HG03521 (cell line): ENCODE measurements around the gene NOP56.
"Not testable (repeated sequence)": the region's sequence is repeated elsewhere in the genome, so short reads cannot be mapped to it uniquely, and the experiment has no call there.

ENCODE experiments used
- ATAC-seq: cut with Tn5 transposase; IDR thresholded peaks from one replicate; pipeline ENCODE4 v1.9.1; 2021; ENCODE audit warnings: mild to moderate bottlenecking, moderate library complexity; ENCODE audit not compliant: unreplicated experiment

The NOP56 gene

GRCh38 chr20:2682040-2682439, 29.6 kb downstream of the NOP56 start:
- ATAC-seq: not testable (repeated sequence)

- not testable (repeated sequence) for ATAC-seq
Measured at GRCh38 chr20:2684817-2685216, 32.4 kb downstream of the NOP56 start.

GRCh38 chr20:2687514-2687913, 35.1 kb downstream of the NOP56 start:
- no peak for ATAC-seq

DNA sequence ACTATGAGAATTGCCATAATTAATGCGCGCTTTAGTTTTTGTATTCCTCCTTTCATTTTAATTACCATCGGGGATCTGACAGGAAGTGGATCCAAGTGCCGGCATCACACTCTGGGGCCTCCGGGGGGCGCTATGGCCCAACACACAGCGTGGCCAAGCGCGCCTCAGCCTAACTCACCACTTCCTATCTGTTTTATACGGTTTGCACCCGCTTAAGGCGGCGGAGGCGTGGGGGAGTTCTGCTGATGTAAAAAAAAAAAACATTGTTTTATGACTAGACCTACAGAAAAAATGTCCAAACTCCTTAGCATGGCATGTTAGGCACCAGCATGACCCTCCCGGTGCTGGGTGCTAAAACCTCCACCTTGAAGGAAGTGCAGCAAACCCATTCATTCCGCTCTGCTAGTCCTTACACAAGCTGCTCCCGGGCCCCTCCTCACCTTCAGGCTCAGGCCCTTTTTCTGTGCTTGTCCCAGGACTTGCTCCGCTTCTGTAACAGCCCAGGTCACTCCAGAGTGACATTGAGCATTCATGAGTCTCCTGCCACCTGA, 35.7 kb downstream of the NOP56 start:
- no peak for ATAC-seq

GRCh38 chr20:2690213-2690612, 37.8 kb downstream of the NOP56 start:
- no peak for ATAC-seq

GRCh38 chr20:2690718-2691117, 38.3 kb downstream of the NOP56 start:
- no peak for ATAC-seq

- ATAC-seq: no peak
Measured at GRCh38 chr20:2691127-2691526, 38.7 kb downstream of the NOP56 start.

DNA sequence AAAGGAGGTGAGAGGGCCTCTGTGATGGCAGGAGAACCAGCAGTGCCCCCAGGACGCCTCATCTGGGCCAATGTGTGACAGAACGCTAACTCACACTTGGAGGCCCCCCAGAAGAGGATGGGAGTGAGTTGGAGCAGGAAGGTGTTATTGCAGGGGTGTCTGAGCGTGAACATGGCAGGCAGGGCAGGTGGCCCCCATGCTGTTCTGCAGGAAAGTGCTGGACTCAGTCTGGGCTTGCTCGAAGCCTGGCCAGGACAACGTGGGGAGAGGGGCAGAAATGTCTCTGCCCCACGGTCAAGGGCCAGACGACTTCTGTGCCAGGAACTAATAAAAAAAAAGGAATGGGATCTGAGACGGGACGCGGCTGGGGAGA, 39.2 kb downstream of the NOP56 start:
- ATAC-seq: no peak

DNA sequence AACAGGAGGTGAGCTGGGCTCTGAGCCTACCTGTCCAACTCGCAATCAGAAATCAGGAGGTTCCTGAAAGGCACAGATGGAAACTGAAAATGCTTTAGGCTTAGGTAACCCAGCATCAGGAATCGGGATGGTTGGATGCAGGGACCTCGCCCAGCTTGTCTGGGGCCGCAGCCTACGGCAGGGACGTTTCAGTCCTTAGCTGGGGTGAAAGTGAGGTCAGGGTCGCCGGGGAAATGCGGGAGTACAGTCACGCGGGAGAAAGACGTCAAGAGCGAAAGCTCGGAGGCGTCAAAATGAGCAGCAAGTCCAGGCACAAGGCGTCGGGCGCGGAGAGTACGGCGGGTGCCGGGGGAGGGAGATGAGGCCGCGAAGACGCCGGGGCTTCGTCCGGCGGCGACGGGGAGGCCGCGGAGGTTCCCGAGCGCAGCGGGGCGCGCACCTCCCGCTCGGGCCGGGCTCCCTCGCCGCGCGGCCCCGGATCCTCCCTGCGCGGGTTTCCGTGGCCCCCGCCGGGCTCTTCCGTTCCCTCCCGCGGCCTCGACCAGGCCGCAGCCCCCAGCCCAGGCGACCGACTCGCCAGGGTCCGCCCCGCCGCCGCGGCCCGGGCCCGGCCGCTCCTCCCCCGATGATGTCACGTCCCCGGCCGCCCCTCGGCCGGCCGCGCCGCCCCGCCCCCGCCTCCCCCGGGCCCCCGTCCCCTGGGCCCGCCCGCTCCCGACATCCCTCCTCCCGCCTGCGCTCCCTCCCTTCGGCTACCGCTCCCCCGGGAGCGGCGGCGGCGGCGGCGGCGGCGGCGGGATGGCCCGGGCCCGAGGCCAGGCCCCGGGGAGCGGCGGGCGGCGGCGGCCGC, 39.8 kb downstream of the NOP56 start, which contains the start of gene EBF4:
EBF4 (plus strand) TSS at position 745 of the 850 bp plus-strand sequence. CDS start 866 bp downstream, outside the sequence.
- no peak for ATAC-seq

- ATAC-seq: no peak
Measured at GRCh38 chr20:2692886-2693285, 40.5 kb downstream of the NOP56 start.

- no peak for ATAC-seq
Measured at GRCh38 chr20:2693286-2694007, 41.0 kb downstream of the NOP56 start.

DNA sequence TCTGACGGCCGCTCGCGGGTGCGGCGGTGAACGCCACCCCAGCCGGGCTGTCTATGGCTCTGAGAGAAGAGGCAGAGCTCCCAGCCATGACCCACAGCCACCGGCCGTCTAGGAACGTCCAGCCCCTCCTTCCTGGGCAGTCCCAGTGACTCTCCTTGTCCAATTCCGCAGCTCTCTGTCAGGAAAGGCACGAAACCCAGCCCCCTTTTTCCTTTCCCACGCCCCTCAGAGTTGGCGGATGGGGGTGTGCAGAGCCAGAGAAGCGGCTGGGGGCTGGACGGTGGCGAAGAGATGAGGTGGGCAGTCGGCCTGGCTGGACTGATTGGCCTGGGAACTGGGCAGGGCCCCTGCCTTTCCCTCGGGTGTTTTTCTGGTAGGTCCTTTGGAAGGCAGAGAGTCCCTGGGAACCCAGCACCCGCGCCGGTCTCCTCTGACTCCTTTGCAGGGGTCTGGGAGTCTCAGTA, 41.6 kb downstream of the NOP56 start:
- ATAC-seq: no peak

- no peak for ATAC-seq
Measured at GRCh38 chr20:2694519-2694918, 42.1 kb downstream of the NOP56 start.

GRCh38 chr20:2695206-2695983, 43.0 kb downstream of the NOP56 start:
- no peak for ATAC-seq

DNA sequence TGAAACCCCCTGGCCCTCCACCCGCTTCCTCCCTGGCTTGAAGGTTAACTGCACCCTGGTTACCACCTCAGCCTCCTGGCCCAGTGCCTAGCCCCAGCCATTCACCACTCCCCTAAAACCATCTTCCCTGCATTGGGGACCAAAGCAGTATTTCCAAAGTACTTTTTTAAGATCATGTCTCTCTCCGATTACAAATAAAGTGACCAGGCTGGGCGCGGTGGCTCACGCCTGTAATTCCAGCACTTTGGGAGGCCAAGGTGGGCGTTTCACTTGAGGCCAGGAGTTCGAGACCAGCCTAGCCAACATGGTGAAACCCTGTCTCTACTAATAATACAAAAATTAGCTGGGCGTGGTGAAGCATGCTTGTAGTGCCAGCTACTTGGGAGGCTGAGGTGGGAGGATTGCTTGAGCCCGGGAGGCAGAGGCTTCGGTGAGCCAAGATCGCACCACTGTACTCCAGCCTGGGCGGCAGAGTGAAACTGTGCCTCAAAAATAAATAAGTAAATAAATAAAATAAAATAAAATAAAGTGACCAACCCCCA, 43.6 kb downstream of the NOP56 start:
- ATAC-seq: not testable (repeated sequence)

- no peak for ATAC-seq
Measured at GRCh38 chr20:2696646-2697045, 44.2 kb downstream of the NOP56 start.

DNA sequence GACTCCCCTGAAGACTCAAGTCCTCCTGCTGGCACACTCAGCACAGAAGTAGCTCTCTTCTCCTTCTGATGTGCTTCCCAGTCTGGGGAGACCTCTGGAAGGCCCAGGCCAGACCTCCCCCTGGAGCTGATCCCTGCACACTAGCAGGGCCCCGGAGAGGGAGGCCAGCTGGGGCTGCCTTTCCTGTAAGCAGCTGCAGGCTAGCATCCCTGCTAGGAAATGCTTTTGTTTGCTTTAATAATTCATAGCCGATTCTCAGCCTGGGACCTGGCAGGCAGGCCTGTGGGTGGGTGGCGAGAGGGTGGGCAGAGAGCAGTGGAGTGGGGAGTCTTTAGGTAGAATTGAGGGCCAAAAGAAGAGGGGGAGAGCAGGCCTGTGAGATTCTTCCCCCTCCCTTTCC, 45.3 kb downstream of the NOP56 start:
- no peak for ATAC-seq

DNA sequence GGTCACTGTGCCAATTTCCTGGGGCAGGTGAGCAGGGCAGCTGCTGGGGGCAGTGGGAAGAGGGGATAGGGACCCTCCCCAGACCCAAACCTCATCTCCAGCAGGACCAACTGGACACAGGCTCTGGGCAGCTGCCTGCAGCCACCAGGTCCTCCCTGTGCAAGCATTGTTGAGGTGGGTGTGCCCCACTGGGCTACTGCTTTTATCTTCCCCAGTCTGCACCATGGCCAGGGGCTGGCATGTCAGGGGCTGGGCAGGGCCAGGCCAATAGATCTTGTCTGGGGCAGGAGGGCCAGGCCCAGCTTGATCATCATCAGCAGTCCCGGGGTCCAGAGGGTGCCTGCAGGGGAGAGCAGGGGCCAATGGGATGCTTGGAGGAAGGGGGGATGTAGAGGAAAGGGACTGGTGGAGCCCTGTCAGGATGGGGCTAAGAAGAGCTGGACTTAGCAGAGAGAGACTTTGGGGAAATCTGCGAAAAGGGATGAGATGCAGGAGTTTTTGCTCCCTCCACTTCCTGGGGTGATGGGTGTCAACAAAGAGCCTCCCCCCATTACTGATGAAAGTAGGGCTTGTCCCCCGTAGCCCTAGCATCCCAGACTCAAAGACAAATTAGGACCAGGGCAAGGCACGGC, 45.9 kb downstream of the NOP56 start:
- ATAC-seq: no peak

DNA sequence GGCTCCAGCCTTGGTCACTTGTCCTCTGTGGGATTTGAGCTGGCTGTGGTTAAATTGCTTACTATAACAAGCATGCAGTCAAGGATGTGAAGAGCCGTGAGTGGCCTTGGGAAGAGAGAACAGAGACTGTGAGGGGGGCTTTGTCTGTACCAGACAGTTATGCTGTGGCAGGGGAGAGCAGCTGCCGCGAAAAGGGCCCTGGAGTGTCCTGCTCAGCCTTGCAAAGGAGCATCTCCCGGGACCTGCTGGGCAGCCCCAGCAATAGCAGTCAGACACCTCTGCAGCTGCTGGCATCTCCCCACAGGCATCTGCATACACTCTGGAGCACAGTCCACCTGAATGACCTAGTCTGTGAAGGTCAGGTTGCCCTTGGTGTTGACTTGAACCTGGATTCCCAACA, 46.5 kb downstream of the NOP56 start:
- no peak for ATAC-seq

GRCh38 chr20:2699775-2700413, 47.5 kb downstream of the NOP56 start:
- ATAC-seq: no peak
